ENCODE results near the gene P4HA1.

- TF ChIP-seq CTCF (IDR thresholded peaks at IDR 0.05) (no peak), POLR2A (IDR thresholded peaks at IDR 0.05) (no peak)
These were observed 115.4 kb downstream of the P4HA1 start for GRCh38 chr10:72981028-72981881.
